B cell (primary cell): Measurements from ENCODE around the gene NUSAP1. TPM values are rescaled to one million over a fixed set of nuclear protein-coding genes. Genes with fewer than 3 reads are reported as not detected.
"Not testable (repeated sequence)": the region's sequence is repeated elsewhere in the genome, so short reads cannot be mapped to it uniquely, and the experiment has no call there.

Source experiments
- ATAC-seq: fragments of 200-7000 bp; cut with Tn5 transposase; one replicate; pipeline ENCODE4 v1.10.0; 2021; ENCODE audit warnings: low read depth, mild to moderate bottlenecking, moderate number of reproducible peaks, moderate library complexity
- CTCF ChIA-PET: fragments of 350-600 bp; sonication (Branson Sonifier 250); formaldehyde crosslinking; loops from one replicate; lab custom pipeline; 2021; ENCODE audit warnings: antibody characterized with exemption, inconsistent platforms; lab: Charles Lee
- POLR2A ChIA-PET: fragments of 350-600 bp; sonication (Branson Sonifier 250); formaldehyde crosslinking; loops from one replicate; lab custom pipeline; 2021; ENCODE audit warnings: antibody characterized with exemption; lab: Charles Lee
- DNase-seq: peaks from one replicate; pipeline ENCODE4 v3.0.0; 2013
- H2AFZ ChIP-seq: 2 replicates; pipeline ENCODE4 v1.6.1; 2012; ENCODE audit warnings: mild to moderate bottlenecking, low read depth, low read length; ENCODE audit not compliant: insufficient read depth, poor library complexity, severe bottlenecking
- H3K27ac ChIP-seq, 2 donors: 1 replicate in 1 of 2; 2 replicates in 1 of 2; pipeline ENCODE4 v1.5.1; 2012 to 2013; ENCODE audit warnings: low read length in 2 of 2, mild to moderate bottlenecking in 2 of 2, moderate library complexity in 1 of 2
- H3K27me3 ChIP-seq, 4 experiments: fragments of 200-600 bp in 1 of 4; sonication (generic) in 1 of 4; replicated peaks in 1 of 4; 1 replicate in 2 of 4; 2 replicates in 2 of 4; pipeline versions ENCODE4 v1.6.1 to v1.7.0; 2013 to 2016; ENCODE audit warnings: low read length in 3 of 4, mild to moderate bottlenecking in 2 of 4, mixed read lengths in 1 of 4, moderate library complexity in 1 of 4; ENCODE audit not compliant: insufficient read depth in 4 of 4, control insufficient read depth in 3 of 4; ENCODE audit errors: control extremely low read depth in 1 of 4
- H3K36me3 ChIP-seq, 2 experiments: replicated peaks in 1 of 2; 1 replicate in 1 of 2; 2 replicates in 1 of 2; pipeline versions ENCODE4 v1.6.1 to v1.7.1; 2013; ENCODE audit warnings: low read length in 1 of 2; ENCODE audit not compliant: insufficient read depth in 2 of 2, control insufficient read depth in 1 of 2; ENCODE audit errors: control extremely low read depth in 1 of 2, extremely low read depth in 1 of 2
- H3K4me1 ChIP-seq, 2 donors: fragments of 200-600 bp in 1 of 2; sonication (generic) in 1 of 2; 1 replicate in 1 of 2; 2 replicates in 1 of 2; pipeline versions ENCODE4 v1.5.1 to v1.6.1; 2013 to 2017; ENCODE audit warnings: low read length in 2 of 2; ENCODE audit not compliant: control insufficient read depth in 2 of 2, insufficient read depth in 2 of 2
- H3K4me2 ChIP-seq: replicated peaks from 2 replicates; pipeline ENCODE3; 2012; ENCODE audit warnings: mild to moderate bottlenecking, low read depth, low read length; ENCODE audit not compliant: poor library complexity, severe bottlenecking
- H3K4me3 ChIP-seq, 5 experiments: fragments of 200-600 bp in 1 of 5; sonication (generic) in 1 of 5; 1 replicate in 3 of 5; 2 replicates in 2 of 5; pipeline versions ENCODE4 v1.5.1 to v1.7.0; 2011 to 2016; ENCODE audit warnings: low read length in 4 of 5, mild to moderate bottlenecking in 4 of 5, low read depth in 2 of 5, control low read depth in 1 of 5, moderate library complexity in 1 of 5; ENCODE audit not compliant: insufficient read depth in 1 of 5; ENCODE audit errors: control extremely low read depth in 1 of 5, extremely low read depth in 1 of 5
- H3K79me2 ChIP-seq: fragments of 200-600 bp; sonication (generic); one replicate; pipeline ENCODE4 v1.6.0; 2016; ENCODE audit warnings: low read length; ENCODE audit not compliant: control insufficient read depth, insufficient read depth
- H3K9ac ChIP-seq: fragments of 200-600 bp; sonication (generic); 2 replicates; pipeline ENCODE4 v1.6.1; 2017; ENCODE audit warnings: mild to moderate bottlenecking, low read length, moderate library complexity
- H3K9me3 ChIP-seq, 3 donors: one replicate each; pipeline versions ENCODE4 v1.6.1 to v1.7.1; 2013; ENCODE audit warnings: low read length in 2 of 3; ENCODE audit not compliant: control insufficient read depth in 2 of 3, insufficient read depth in 1 of 3; ENCODE audit errors: control extremely low read depth in 1 of 3
- H4K20me1 ChIP-seq: 2 replicates; pipeline ENCODE4 v1.6.0; 2012; ENCODE audit warnings: mild to moderate bottlenecking, low read length; ENCODE audit not compliant: insufficient read depth, control insufficient read depth, poor library complexity, severe bottlenecking
- H3K27ac Mint-ChIP-seq: one replicate; pipeline ENCODE4 v1.8.0; 2021; ENCODE audit warnings: mixed read lengths
- H3K27me3 Mint-ChIP-seq: one replicate; pipeline ENCODE4 v1.8.0; 2021; ENCODE audit warnings: mixed read lengths
- H3K4me1 Mint-ChIP-seq: one replicate; pipeline ENCODE4 v1.8.0; 2021; ENCODE audit warnings: mixed read lengths
- H3K4me3 Mint-ChIP-seq: one replicate; pipeline ENCODE4 v1.8.0; 2021; ENCODE audit warnings: mixed read lengths
- H3K9me3 Mint-ChIP-seq: one replicate; pipeline ENCODE4 v1.8.0; 2022; ENCODE audit warnings: mixed read lengths; ENCODE audit not compliant: insufficient read depth
- EZH2 ChIP-seq: IDR thresholded peaks from 2 replicates; pipeline ENCODE4 v1.6.1; 2012; ENCODE audit warnings: borderline replicate concordance, low read depth, mild to moderate bottlenecking, moderate library complexity, low read length; ENCODE audit not compliant: insufficient read depth, poor library complexity, severe bottlenecking
- WGBS: methylation state at CpG from one replicate; pipeline ENCODE4 v1.1.5; 2013; ENCODE audit warnings: missing lambda C conversion rate; ENCODE audit not compliant: insufficient coverage; 5-methylcytosine and 5-hydroxymethylcytosine counted together
- intact Hi-C: fragments of 100-400 bp; cut with micrococcal nuclease; formaldehyde crosslinking; loops from one replicate; pipeline ENCODE4 v1.10.0; 2022
- polyA plus RNA-seq: library from polyadenylated mRNA; depleted of rRNA; stranded (reverse); fragments of >200 nt; gene quantifications from 2 replicates; pipeline ENCODE4 v1.2.3, GENCODE V29; 2012
- total RNA-seq, 2 donors: library from RNA; stranded (reverse); fragments of 120-200 nt in 1 of 2; gene quantifications; 1 replicate in 1 of 2; 2 replicates in 1 of 2; pipeline versions ENCODE4 v1.2.3 to v1.2.4, GENCODE V29; 2013 to 2022
- TF ChIP-seq, protein P1 (sequence below): fragments of 200-600 bp; IDR thresholded peaks from one replicate; pipeline ENCODE4 v1.8.0; 2022; ENCODE audit warnings: antibody characterized with exemption, mild to moderate bottlenecking

Gene NUSAP1
- total and polyA plus RNA-seq, 2 donors (not counting 1 experiment from before 2014, with no cell fraction given) = 5.4 to 8.3 TPM

DNA sequence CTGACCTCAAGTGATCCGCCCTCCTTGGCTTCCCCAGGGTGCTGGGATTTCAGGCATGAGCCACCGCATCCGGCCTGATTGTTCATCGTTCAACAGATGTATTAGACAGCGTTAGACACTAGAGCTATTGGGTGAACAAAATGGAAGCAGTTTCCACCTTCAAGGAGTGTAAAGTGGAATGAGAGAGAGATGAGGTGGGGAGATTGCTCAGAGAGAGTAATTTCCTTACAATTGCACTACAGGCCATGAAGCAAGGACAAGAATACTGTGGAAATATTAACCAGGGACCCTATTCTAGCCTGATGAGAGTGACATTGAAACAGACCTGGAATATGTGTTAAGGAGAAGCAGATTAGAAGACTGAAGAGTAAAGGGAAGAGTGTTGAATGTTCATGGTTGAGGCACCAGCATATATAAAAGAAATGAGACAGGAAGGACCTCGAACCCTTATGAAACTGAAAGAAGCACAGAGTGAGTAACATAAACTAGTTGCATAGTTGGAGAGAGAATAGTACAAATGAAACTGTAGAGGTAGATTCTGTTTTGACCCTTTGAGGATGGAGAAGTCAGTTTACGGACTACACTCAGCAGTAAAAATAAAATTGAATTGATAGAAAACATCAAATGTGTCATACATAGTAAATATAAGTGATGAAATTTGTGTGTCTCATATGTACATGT lies 91.4 kb downstream of the NUSAP1 start:
- ATAC-seq = peak; percentile 63
- Mint-ChIP-seq H3K27ac (peak overlapping the region; percentile 58), H3K4me3 (peak overlapping the region; percentile 23), H3K27me3 (no peaks in the 10 kb centered on the region), H3K4me1 (peaks cover 30% of the 10 kb centered on the region), H3K9me3 (no peaks in the 10 kb centered on the region)
- Histone ChIP-seq H3K4me3 (peak overlapping the region in 1 of 5 experiments; percentile 14), H3K79me2 (peaks cover 86% of the 10 kb centered on the region), H3K36me3 (peaks cover 0 to 2% of the 10 kb centered on the region in 2 experiments), H3K27ac (peak overlapping the region; percentile 51 to 82), H3K27me3 (no peaks in the 10 kb centered on the region), H2AFZ (peak overlapping the region; percentile 34), H3K9me3 (no peaks in the 10 kb centered on the region), H3K9ac (peak overlapping the region; percentile 13), H3K4me1 (peaks cover 11 to 19% of the 10 kb centered on the region in 2 donors), H3K4me2 (peak overlapping the region; percentile 65), H4K20me1 (peaks cover 23% of the 10 kb centered on the region)
- 91% methylated on average over 4 of the region's 7 CpGs for WGBS
- DNase-seq = peak; percentile 44
- POLR2A ChIA-PET = no interaction called here
- intact Hi-C loops = no loop called here
- CTCF ChIA-PET = no interaction called here
- TF ChIP-seq, protein P1, sequence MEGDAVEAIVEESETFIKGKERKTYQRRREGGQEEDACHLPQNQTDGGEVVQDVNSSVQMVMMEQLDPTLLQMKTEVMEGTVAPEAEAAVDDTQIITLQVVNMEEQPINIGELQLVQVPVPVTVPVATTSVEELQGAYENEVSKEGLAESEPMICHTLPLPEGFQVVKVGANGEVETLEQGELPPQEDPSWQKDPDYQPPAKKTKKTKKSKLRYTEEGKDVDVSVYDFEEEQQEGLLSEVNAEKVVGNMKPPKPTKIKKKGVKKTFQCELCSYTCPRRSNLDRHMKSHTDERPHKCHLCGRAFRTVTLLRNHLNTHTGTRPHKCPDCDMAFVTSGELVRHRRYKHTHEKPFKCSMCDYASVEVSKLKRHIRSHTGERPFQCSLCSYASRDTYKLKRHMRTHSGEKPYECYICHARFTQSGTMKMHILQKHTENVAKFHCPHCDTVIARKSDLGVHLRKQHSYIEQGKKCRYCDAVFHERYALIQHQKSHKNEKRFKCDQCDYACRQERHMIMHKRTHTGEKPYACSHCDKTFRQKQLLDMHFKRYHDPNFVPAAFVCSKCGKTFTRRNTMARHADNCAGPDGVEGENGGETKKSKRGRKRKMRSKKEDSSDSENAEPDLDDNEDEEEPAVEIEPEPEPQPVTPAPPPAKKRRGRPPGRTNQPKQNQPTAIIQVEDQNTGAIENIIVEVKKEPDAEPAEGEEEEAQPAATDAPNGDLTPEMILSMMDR = no peak
- no peak for TF ChIP-seq EZH2

DNA sequence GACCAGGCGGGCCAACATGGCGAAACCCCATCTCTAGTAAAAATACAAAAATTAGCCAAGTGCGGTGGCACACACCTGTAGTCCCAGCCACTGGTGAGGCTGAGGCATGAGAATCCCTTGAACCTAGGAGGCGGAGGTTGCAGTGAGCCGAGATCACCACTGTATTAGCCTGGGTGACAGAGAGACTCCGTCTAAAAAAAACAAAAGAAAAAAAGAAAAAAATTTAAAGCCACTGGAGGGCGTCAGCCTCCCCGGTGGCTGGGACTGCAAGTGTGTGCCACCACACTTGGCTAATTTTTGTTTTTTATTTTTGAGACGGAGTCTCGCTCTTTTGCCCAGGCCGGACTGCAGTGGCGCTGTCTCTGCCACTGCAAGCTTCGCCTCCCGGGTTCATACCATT lies 92.1 kb downstream of the NUSAP1 start:
- H3K4me1 Mint-ChIP-seq = peaks cover 35% of the 10 kb centered on the region
- H3K9me3 ChIP-seq = no peaks in the 10 kb centered on the region
- H4K20me1 ChIP-seq = peaks cover 22% of the 10 kb centered on the region
- peaks cover 16 to 21% of the 10 kb centered on the region in 2 donors for H3K4me1 ChIP-seq
- peak overlapping the region; percentile 58 for H3K27ac Mint-ChIP-seq
- WGBS = 93% methylated on average over 12 of the region's 14 CpGs
- TF ChIP-seq, protein P1 = no peak
- no peak for TF ChIP-seq EZH2
- no peak for ATAC-seq
- H3K9ac ChIP-seq = peak overlapping the region; percentile 13
- peaks cover 0 to 2% of the 10 kb centered on the region in 2 experiments for H3K36me3 ChIP-seq
- H3K27ac ChIP-seq = peak overlapping the region; percentile 36 to 82
- no peaks in the 10 kb centered on the region for H3K27me3 ChIP-seq
- H3K27me3 Mint-ChIP-seq = no peaks in the 10 kb centered on the region
- H3K79me2 ChIP-seq = peaks cover 86% of the 10 kb centered on the region
- H3K4me3 ChIP-seq = peak overlapping the region in 1 of 5 experiments; percentile 14
- no peak overlapping the region for H2AFZ ChIP-seq
- H3K4me3 Mint-ChIP-seq = peak overlapping the region; percentile 23
- intact Hi-C loops = no loop called here
- POLR2A ChIA-PET = no interaction called here
- peak overlapping the region; percentile 65 for H3K4me2 ChIP-seq
- CTCF ChIA-PET = no interaction called here
- DNase-seq = no peak
- no peaks in the 10 kb centered on the region for H3K9me3 Mint-ChIP-seq

GRCh38 chr15:41425907-41426306 lies 93.2 kb downstream of the NUSAP1 start:
- Histone ChIP-seq H4K20me1 (peaks cover 19% of the 10 kb centered on the region), H3K79me2 (peaks cover 84% of the 10 kb centered on the region), H3K4me1 (peaks cover 16 to 21% of the 10 kb centered on the region in 2 donors)
- H3K9me3 ChIP-seq, H3K4me2 ChIP-seq, H3K4me3 Mint-ChIP-seq, H3K4me3 ChIP-seq, H3K9me3 Mint-ChIP-seq, H3K27ac ChIP-seq, DNase-seq, ATAC-seq, H3K27me3 Mint-ChIP-seq, intact Hi-C loops, H3K36me3 ChIP-seq, H3K27me3 ChIP-seq, H3K9ac ChIP-seq, H2AFZ ChIP-seq, POLR2A ChIA-PET, CTCF ChIA-PET: not testable (repeated sequence)
- Mint-ChIP-seq H3K27ac (peak overlapping the region; percentile 24), H3K4me1 (peaks cover 27% of the 10 kb centered on the region)
- 95% methylated on average over 1 of the region's 5 CpGs for WGBS
